Brain pericyte (primary cell): ENCODE data around the gene LTB.
A peak's percentile ranks its signal among the peaks of the same experiment; 100 is the strongest.
"Not testable (repeated sequence)": the region's sequence is repeated elsewhere in the genome, so short reads cannot be mapped to it uniquely, and the experiment has no call there.

Experiments
- DNase-seq: peaks from one replicate; pipeline ENCODE4 v3.0.0-alpha.2; 2012; ENCODE audit warnings: low read depth, low spot score

Gene LTB

DNA sequence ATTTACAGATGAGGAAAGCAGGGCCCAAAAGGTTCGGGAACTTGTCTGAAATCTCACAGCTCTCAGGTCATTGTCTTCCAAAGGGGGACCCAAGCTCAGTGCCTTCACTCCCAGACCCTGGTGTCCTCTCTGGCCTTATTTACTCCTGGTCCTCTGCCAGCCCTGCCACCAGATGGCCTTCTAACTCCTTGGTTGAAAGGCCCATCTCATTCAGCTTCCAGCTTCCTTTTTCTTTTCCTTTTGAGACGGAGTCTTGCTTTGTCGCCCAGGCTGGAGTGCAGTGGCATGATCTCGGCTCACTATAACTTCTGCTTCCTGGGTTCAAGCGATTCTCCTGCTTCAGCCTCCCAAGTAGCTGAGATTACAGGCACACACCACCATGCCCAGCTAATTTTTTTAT lies 30.9 kb downstream of the LTB start:
- DNase-seq: not testable (repeated sequence)

- no peak for DNase-seq
Observed at GRCh38 chr6:31548544-31548873, 33.7 kb downstream of the LTB start.

GRCh38 chr6:31547727-31548543 lies 34.3 kb downstream of the LTB start:
- no peak for DNase-seq

DNA sequence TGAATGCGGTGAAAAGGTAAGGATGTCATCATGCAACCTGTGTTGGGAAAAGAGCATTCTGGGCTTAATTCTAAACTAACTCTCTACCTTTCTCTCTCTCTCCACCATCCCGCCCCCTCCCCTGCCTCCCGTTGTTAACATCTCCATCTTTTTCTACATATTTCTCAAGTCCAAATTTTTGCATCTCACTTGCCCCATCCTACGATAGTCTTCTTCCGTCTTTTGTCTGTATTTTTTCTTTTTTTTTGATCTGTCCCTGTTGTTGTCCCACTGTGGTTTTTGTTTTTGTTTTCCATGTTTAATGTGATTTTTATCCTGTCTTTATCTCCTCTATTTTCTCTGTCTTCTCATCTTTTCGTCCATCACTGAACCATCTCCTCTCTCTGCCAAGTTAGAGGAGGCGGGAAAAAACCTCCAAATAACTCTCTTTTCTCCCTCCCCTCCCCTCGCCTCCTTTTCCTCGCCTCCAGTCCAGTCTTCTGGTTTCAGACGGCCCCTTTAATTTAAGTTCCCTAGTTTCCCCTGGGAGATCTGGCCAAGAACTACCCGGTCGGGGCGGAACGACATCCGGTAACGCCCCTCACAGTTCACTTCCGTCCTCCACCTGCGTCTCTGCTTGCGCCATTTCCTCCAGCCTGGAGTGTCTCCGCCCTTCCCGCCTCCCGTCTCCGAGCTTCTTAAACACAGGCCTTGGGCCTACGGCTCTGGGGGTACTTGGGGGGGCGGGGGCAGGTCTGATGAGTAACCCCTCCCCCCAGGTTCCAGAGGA lies 35.1 kb downstream of the LTB start, which contains the start of gene NFKBIL1:
Gene NFKBIL1 (plus strand): TSS at position 651 of the 769 bp plus-strand sequence. CDS start 87 bp downstream, at position 738.
- DNase-seq: peak; percentile 94

DNA sequence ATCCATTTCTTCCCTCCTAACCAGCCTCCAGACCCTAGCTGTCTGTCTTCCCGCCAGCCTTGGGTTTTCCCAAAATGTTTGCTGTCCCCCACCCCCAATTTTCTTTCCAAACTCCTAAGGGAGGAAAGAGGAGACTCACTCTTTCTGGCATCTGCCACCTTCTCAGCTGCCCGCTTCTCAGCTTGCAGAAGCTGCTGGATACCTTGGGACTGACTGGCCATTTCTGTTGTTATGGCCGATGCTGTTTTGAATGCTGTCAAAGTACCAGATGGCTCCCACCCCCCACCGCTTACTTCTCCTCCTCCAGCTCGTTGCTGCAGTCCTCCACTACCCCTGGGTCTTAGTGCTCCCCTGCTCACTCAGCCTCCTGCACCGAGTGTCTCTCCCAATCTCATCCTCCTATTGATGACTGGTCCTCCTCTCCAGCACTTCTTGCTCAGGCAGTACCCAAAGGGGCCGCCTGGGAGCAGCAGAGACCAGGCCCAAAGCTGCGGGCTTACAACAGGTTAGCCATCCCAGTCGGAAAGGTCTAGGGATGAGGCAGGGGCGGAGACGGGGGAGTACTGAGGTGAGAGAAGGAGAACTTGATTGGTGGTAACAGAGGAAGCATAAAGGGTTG lies 35.8 kb downstream of the LTB start, which contains the start of gene ATP6V1G2:
Gene ATP6V1G2 (minus strand): TSS at position 270 of the 619 bp plus-strand sequence. CDS start 49 bp downstream, at position 221.
- peak; percentile 91 for DNase-seq

DNA sequence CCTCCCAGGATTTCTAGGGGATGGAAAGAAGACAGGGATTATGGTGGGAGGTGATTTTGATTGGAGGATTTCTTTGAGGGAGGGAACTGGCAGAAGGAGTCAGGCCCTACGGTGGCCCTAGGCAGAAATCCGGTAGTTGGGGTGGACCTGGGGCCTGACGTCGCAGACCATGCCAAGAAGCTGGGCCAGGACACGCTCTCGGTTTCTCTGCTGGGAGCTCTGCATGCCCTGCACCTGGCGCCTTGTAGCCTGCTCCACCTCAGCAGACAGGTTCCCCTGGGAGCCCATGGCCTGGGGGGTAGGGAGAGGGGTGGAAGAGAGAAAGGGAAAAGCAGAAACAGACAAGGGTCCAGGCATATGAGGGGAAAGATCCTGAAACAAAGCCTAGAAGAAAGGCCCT lies 36.9 kb downstream of the LTB start:
- no peak for DNase-seq

- no peak for DNase-seq
Observed at GRCh38 chr6:31544676-31545075, 37.5 kb downstream of the LTB start.

DNA sequence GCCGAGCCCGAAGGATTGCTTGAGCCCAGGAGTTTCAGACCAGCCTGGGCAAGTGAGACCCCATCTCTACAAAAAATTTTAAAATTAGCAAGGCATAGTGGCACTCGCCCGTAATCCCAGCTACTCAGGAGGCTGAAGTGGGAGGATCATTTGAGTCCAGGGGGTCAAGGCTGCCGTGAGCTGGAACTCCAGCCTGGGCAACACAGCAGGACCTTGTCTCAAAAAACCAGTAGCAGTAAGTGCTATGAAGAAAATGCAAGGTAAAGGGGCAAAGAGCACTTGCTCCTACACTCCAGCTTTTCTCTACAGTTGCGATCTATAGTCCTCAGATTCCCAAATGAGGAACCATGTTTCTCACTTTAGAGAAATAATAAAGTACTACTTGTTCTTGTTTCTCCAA lies 38.6 kb downstream of the LTB start:
- no peak for DNase-seq

GRCh38 chr6:31541658-31542521 lies 40.3 kb downstream of the LTB start, which contains the start of gene DDX39B:
DDX39B (minus strand) TSS chr6:31542003; CDS start chr6:31540532, 1,471 bp downstream.
- DNase-seq: peak; percentile 94

GRCh38 chr6:31541059-31541657 lies 41.1 kb downstream of the LTB start:
- no peak for DNase-seq

GRCh38 chr6:31540640-31541039 lies 41.6 kb downstream of the LTB start:
- no peak for DNase-seq

- DNase-seq: no peak
Observed at GRCh38 chr6:31538805-31539400, 43.3 kb downstream of the LTB start.

GRCh38 chr6:31535538-31536324 lies 46.5 kb downstream of the LTB start:
- no peak for DNase-seq

DNA sequence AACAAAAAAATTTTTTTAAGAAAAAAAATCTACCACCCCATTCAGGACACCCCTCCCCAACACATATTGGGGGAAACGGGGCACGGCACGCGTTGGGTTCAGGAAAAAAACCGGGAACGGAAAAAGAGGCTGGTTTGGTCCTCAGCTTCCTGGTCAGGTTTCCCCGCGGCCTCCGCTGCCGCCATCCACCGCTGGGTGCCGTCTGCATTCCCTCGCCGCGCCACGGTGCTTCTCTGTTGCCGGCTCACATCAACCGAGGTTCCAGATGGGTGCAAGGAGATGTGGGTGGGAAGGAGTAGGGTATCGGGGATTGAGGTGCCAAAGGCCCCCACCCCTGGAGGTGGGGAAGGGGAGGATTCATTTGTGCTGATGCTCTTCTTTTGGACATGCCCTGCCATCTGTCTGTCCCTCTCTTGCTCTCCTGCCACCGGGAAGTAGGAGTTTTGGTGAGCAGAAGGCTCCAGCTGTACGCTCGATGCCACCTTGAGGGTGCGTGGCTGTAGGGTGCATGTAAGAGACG lies 47.6 kb downstream of the LTB start:
- no peak for DNase-seq

- no peak for DNase-seq
Observed at GRCh38 chr6:31534011-31534410, 48.2 kb downstream of the LTB start.

DNA sequence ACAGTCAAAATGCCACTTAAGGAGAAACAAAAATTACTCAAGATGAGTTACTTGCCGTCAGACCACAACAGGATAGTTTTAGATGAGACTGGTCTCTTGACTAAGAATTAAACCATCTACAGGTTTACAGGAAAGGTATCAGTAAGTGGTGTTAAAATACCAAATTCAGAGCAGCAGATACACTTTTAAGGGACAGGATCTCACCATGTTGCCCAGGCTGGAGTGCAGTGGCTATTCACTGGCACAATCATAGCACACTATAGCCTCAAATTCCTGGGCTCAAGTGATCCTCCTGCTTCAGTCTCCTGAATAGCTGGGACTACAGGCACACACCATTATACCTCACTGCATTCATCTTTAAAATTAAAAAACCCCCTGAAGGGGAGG lies 48.8 kb downstream of the LTB start:
- no peak for DNase-seq

- DNase-seq: no peak
Observed at GRCh38 chr6:31532644-31533454, 49.4 kb downstream of the LTB start.
